ENCODE measurements around the gene GTF3C6.

DNA sequence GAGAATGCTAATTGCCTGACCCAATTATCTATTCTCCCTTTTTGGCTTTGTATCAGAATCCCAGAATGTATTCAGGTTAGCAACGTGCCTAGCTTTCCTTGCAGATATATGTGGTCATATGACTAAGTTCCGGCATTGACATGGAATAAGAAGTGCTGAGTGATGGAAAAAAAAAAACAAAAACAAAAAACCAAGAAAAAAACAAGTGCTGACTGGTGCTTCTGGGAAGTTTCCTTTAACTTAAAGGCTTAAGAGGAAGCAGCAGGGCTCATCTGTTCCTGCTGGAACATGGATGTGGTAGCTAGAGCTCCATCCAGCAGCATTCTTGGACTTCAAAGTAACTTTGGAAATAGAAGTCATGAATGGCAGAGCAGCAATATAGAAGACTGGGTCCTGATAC is 13.0 kb downstream of the GTF3C6 start:
- TF ChIP-seq, protein P1, sequence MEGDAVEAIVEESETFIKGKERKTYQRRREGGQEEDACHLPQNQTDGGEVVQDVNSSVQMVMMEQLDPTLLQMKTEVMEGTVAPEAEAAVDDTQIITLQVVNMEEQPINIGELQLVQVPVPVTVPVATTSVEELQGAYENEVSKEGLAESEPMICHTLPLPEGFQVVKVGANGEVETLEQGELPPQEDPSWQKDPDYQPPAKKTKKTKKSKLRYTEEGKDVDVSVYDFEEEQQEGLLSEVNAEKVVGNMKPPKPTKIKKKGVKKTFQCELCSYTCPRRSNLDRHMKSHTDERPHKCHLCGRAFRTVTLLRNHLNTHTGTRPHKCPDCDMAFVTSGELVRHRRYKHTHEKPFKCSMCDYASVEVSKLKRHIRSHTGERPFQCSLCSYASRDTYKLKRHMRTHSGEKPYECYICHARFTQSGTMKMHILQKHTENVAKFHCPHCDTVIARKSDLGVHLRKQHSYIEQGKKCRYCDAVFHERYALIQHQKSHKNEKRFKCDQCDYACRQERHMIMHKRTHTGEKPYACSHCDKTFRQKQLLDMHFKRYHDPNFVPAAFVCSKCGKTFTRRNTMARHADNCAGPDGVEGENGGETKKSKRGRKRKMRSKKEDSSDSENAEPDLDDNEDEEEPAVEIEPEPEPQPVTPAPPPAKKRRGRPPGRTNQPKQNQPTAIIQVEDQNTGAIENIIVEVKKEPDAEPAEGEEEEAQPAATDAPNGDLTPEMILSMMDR (IDR thresholded peaks at IDR 0.05; ENCODE audit: poor library complexity, severe bottlenecking): no peak
- no peak for TF ChIP-seq EP300 (conservative IDR thresholded peaks at IDR 0.05; ENCODE audit: poor library complexity, severe bottlenecking)
- TF ChIP-seq MXI1 (conservative IDR thresholded peaks at IDR 0.05; ENCODE audit: poor library complexity, severe bottlenecking): no peak
- TF ChIP-seq SMC3 (conservative IDR thresholded peaks at IDR 0.05; ENCODE audit: poor library complexity): no peak
- TF ChIP-seq EZH2 (IDR thresholded peaks at IDR 0.05; ENCODE audit: borderline replicate concordance, insufficient read depth, low read length, poor library complexity, severe bottlenecking): no peak
- TF ChIP-seq TAF1 (IDR thresholded peaks at IDR 0.05; ENCODE audit: low read depth): no peak

Data from neural cell (in vitro differentiated cells).